ENCODE data around the gene TMCO1. TPM values are rescaled to one million over a fixed set of nuclear protein-coding genes. Genes with fewer than 3 reads are reported as not detected.
A peak's percentile ranks its signal among the peaks of the same experiment; 100 is the strongest.

The TMCO1 gene
- total and polyA plus RNA-seq, 2 of the 13 experiments (the other 11 are each of a cell fraction or from before 2014, with no cell fraction given) = 106 to 119 TPM

GRCh38 chr1:165768513-165769394, at the start of gene TMCO1 (continued):
- peak in 1 of 2 experiments; percentile 39; a peak in 1 of 4 replicates for TF ChIP-seq REST (IDR thresholded peaks at IDR 0.05; ENCODE audit: borderline replicate concordance in 1 of 2, low read depth in 1 of 2, low read length in 2 of 2)
- peak; percentile 87 for TF ChIP-seq PHF8 (CRISPR knock-in tag; IDR thresholded peaks at IDR 0.05)
- TF ChIP-seq DRAP1 (CRISPR knock-in tag; IDR thresholded peaks at IDR 0.05) = peak; percentile 89
- peak; percentile 67; the same call in 1 of the 2 replicates for TF ChIP-seq ARNT2 (CRISPR knock-in tag; IDR thresholded peaks at IDR 0.05; ENCODE audit: low read depth)
- TF ChIP-seq NR1H2 (CRISPR knock-in tag; IDR thresholded peaks at IDR 0.05; ENCODE audit: borderline replicate concordance, low read depth) = no peak
- peak; percentile 24; the same call in 1 of the 2 replicates for TF ChIP-seq FOXP4 (CRISPR knock-in tag; IDR thresholded peaks at IDR 0.05)
- peak; percentile 47 for TF ChIP-seq TEAD3 (CRISPR knock-in tag; optimal IDR thresholded peaks at IDR 0.05; ENCODE audit: borderline replicate concordance)

Measured in HepG2 (cell line).